ENCODE measurements around the gene TMEM238.
"Not testable (repeated sequence)": the region's sequence is repeated elsewhere in the genome, so short reads cannot be mapped to it uniquely, and the experiment has no call there.

TMEM238 gene

GRCh38 chr19:55339889-55340783 is 44.0 kb downstream of the TMEM238 start:
- Histone ChIP-seq H3K9me3 (ENCODE audit: control insufficient read depth in 1 of 2, low read length in 2 of 2) (no peaks in the 10 kb centered on the region), H3K36me3 (ENCODE audit: control insufficient read depth in 1 of 2, insufficient read depth in 2 of 2, low read length in 2 of 2) (peaks cover 5 to 12% of the 10 kb centered on the region in 2 donors), H3K27ac (ENCODE audit: low read depth, low read length) (peak overlapping the region; percentile 67), H3K4me1 (ENCODE audit: control insufficient read depth in 1 of 2, insufficient read depth in 2 of 2, low read length in 2 of 2) (peaks cover 7 to 20% of the 10 kb centered on the region in 2 donors), H3K9ac (ENCODE audit: low read depth in 1 of 2, low read length in 2 of 2) (peak overlapping the region; percentile 98), H3K4me3 (ENCODE audit: low read depth in 1 of 2, low read length in 2 of 2) (peak overlapping the region; percentile 80 to 84), H3K27me3 (ENCODE audit: control insufficient read depth in 1 of 2, insufficient read depth in 2 of 2, low read length in 2 of 2) (no peaks in the 10 kb centered on the region)

- Histone ChIP-seq H3K9ac (ENCODE audit: low read depth in 1 of 2, low read length in 2 of 2) (peak within 1 kb of the TSS; percentile 98), H3K27ac (ENCODE audit: low read depth, low read length) (peak within 1 kb of the TSS; percentile 93), H3K4me1 (ENCODE audit: control insufficient read depth in 1 of 2, insufficient read depth in 2 of 2, low read length in 2 of 2) (peaks cover 8 to 20% of the 10 kb centered on the region in 2 donors), H3K4me3 (ENCODE audit: low read depth in 1 of 2, low read length in 2 of 2) (peak within 1 kb of the TSS; percentile 80 to 84), H3K9me3 (ENCODE audit: control insufficient read depth in 1 of 2, low read length in 2 of 2) (no peaks in the 10 kb centered on the region), H3K36me3 (ENCODE audit: control insufficient read depth in 1 of 2, insufficient read depth in 2 of 2, low read length in 2 of 2) (peaks cover 5 to 6% of the 10 kb centered on the region in 2 donors), H3K27me3 (ENCODE audit: control insufficient read depth in 1 of 2, insufficient read depth in 2 of 2, low read length in 2 of 2) (no peaks in the 10 kb centered on the region)
These were observed 44.8 kb downstream of the TMEM238 start, which contains the start of gene KMT5C for GRCh38 chr19:55339105-55339888. Gene KMT5C, plus strand, starts transcription at chr19:55339876. Its CDS starts 2,061 bp downstream, at chr19:55341937.

GRCh38 chr19:55336101-55336500 is 48.0 kb downstream of the TMEM238 start:
- H3K27ac ChIP-seq (ENCODE audit: low read depth, low read length), result no peak overlapping the region
- H3K36me3 ChIP-seq (ENCODE audit: control insufficient read depth in 1 of 2, insufficient read depth in 2 of 2, low read length in 2 of 2), result no peaks in the 10 kb centered on the region
- peaks cover 11 to 20% of the 10 kb centered on the region in 2 donors for H3K4me1 ChIP-seq (ENCODE audit: control insufficient read depth in 1 of 2, insufficient read depth in 2 of 2, low read length in 2 of 2)

DNA sequence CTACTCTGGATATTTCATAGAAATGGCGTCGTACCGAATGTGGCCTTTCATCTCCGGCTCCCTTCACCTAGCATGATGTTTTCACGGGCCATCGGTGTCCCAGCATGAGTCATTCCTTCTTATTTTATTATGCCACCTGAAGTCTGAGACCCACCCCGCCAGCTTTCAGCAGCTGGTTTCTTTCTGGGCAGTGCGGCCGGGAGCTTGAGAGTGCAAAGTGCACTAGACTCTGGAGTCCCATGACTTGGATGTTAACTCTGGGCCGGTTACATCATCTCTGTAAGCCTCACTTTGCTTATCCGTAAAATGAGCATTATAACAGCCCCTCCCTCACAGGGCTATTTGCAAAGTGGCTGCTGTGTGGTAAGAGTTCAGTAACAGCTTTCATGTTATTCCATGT is 50.2 kb downstream of the TMEM238 start:
- no peaks in the 10 kb centered on the region for H3K27me3 ChIP-seq (ENCODE audit: control insufficient read depth in 1 of 2, insufficient read depth in 2 of 2, low read length in 2 of 2)
- H3K4me1 ChIP-seq (ENCODE audit: control insufficient read depth in 1 of 2, insufficient read depth in 2 of 2, low read length in 2 of 2), result peaks cover 9 to 10% of the 10 kb centered on the region in 2 donors
- no peak overlapping the region for H3K4me3 ChIP-seq (ENCODE audit: low read depth in 1 of 2, low read length in 2 of 2)
- H3K36me3 ChIP-seq (ENCODE audit: control insufficient read depth in 1 of 2, insufficient read depth in 2 of 2, low read length in 2 of 2), result no peaks in the 10 kb centered on the region
- peak overlapping the region; percentile 59 for H3K27ac ChIP-seq (ENCODE audit: low read depth, low read length)
- no peaks in the 10 kb centered on the region for H3K9me3 ChIP-seq (ENCODE audit: control insufficient read depth in 1 of 2, low read length in 2 of 2)
- H3K9ac ChIP-seq (ENCODE audit: low read depth in 1 of 2, low read length in 2 of 2), result peak overlapping the region in 1 of 2 donors; percentile 43

More at GRCh38 chr19:55336101-55336500, 48.0 kb downstream of the TMEM238 start:
- no peaks in the 10 kb centered on the region for H3K27me3 ChIP-seq (ENCODE audit: control insufficient read depth in 1 of 2, insufficient read depth in 2 of 2, low read length in 2 of 2)
- no peak overlapping the region for H3K4me3 ChIP-seq (ENCODE audit: low read depth in 1 of 2, low read length in 2 of 2)
- no peaks in the 10 kb centered on the region for H3K9me3 ChIP-seq (ENCODE audit: control insufficient read depth in 1 of 2, low read length in 2 of 2)
- no peak overlapping the region for H3K9ac ChIP-seq (ENCODE audit: low read depth in 1 of 2, low read length in 2 of 2)

DNA sequence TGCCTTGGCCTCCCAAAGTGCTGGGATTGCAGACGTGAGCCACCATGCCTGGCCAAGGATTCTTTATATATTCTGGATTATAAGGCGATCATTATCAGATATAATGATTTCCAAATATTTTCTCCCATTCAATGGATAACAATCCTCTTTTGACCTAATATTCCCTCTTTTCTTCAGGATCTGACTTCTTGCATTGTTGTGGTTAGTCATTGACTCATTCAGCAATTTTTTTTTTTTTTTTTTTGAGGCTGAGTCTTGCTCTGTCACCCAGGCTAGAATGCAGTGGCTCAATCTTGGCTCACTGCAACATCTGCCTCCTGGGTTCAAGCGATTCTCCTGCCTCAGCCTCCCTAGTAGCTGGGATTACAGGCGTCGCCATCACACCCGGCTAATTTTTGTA is 54.3 kb downstream of the TMEM238 start:
- H3K9ac ChIP-seq (ENCODE audit: low read depth in 1 of 2, low read length in 2 of 2); H3K36me3 ChIP-seq (ENCODE audit: control insufficient read depth in 1 of 2, insufficient read depth in 2 of 2, low read length in 2 of 2); H3K9me3 ChIP-seq (ENCODE audit: control insufficient read depth in 1 of 2, low read length in 2 of 2); H3K4me3 ChIP-seq (ENCODE audit: low read depth in 1 of 2, low read length in 2 of 2); H3K4me1 ChIP-seq (ENCODE audit: control insufficient read depth in 1 of 2, insufficient read depth in 2 of 2, low read length in 2 of 2); H3K27ac ChIP-seq (ENCODE audit: low read depth, low read length); H3K27me3 ChIP-seq (ENCODE audit: control insufficient read depth in 1 of 2, insufficient read depth in 2 of 2, low read length in 2 of 2): not testable (repeated sequence)

All from duodenal mucosa (tissue), 2 donors.